Stimulated activated CD4-positive, alpha-beta T cell treated with anti-CD3 and anti-CD28 coated beads, Interleukin-1b, Interleukin-23, amount 100 ng/mL, for 24 hours (primary cell): Measurements from ENCODE around the gene SLC12A7.
"Not testable (repeated sequence)": the region's sequence is repeated elsewhere in the genome, so short reads cannot be mapped to it uniquely, and the experiment has no call there.

Experiments used
- DNase-seq, 4 experiments: peaks; one replicate each; pipeline ENCODE4 v3.0.0-alpha.2; 2020; ENCODE audit warnings: low read depth in 4 of 4, low spot score in 1 of 4

Gene SLC12A7

GRCh38 chr5:1098986-1099597 lies 12.8 kb downstream of the SLC12A7 start:
- DNase-seq = no peak

GRCh38 chr5:1097988-1098385 lies 13.9 kb downstream of the SLC12A7 start:
- not testable (repeated sequence) for DNase-seq

GRCh38 chr5:1097381-1097987 lies 14.4 kb downstream of the SLC12A7 start:
- DNase-seq = no peak

DNA sequence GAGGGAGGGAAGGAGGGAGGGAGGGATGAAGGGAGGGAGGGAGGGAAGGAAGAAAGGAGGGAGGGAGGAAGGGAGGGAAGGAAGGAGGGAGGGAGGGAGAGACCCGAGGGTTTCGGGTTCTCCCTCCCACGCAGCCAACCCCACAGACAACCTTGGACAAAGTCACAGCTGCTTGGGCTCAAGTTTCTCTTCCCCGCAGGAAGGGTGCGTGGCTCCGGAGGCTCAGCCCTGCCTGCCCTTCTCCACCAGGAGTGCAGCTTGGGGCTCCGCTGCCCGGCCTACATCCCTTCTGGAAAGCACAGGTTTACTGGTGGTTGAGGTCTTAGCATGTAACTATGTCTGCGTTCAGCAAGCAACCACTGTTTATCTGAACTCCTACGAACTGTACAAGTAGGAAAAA lies 15.0 kb downstream of the SLC12A7 start:
- DNase-seq = no peak

GRCh38 chr5:1095990-1096363 lies 15.9 kb downstream of the SLC12A7 start:
- DNase-seq = no peak

DNA sequence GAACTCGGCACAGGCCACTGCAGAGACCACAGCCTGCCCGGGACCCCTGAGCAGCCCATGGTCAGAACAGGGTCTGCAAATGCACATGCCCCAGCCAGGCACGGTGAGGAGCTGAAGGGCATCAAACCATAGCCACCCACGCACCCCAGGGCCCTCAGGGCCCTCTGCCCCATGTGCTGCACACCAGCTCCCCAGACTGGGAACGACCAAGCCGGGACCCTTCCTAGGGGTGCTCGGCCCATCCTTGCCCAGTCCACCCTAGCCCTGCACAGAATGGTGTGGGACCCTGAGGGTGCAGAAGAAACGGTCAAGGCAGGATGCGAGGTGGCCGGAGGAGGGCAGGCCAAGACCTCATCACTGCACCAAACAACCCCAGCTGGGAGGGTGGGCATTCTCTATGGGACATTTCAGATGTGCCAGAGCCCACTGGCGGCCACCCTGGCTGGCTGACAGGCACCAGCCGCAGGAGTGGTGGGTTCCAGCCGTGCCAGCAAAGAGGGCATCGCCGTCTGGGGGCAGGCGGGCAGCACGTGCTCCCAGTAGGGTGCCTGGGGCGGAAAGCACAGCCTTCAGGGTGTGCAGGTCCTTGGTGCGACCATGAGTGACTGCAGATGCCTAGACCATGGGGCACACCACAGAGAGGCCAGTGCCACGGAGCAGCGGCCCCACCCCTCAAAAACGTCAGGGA lies 16.4 kb downstream of the SLC12A7 start:
- no peak for DNase-seq

- no peak for DNase-seq
These were observed 17.1 kb downstream of the SLC12A7 start for GRCh38 chr5:1094670-1095190.

GRCh38 chr5:1093361-1093760 lies 18.5 kb downstream of the SLC12A7 start:
- no peak for DNase-seq

- DNase-seq = no peak
These were observed 19.7 kb downstream of the SLC12A7 start for GRCh38 chr5:1092122-1092521.

DNA sequence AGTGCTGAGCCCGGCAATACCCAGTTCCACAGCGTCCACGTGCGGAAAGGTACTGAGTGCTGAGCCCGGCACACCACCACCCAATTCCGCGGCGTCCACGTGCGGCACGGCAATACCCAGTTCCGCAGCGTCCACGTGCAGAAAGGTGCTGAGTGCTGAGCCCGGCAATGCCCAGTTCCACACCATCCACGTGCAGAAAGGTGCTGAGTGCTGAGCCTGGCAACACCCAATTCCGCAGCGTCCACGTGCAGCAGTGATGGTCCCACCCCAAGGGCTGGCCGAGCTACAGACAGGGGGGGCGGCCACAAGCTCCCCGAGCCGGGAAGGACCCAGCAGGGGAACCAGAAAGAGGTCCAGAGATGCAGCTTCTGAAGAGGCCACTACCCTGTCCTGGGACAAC lies 20.2 kb downstream of the SLC12A7 start:
- DNase-seq = no peak

DNA sequence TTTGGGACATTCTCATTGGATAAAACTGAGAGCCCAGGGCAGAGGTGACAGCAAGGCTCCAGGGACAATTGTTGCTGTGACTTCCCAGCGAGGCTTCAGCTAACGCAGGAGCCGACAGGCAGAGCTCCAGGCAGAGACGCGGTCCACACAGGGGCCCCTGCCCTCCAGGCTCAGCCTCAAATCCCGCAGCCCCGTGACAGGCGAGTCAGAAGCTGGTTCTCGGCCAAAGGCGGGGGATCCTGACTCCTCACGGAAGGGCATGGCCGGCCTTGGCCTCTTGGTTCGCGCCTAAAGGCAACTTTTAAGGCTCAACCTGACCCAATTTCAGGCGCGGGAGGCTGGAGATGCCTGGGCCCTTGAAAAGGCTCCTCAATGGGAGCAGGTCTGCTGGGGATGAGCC lies 21.3 kb downstream of the SLC12A7 start:
- no peak for DNase-seq

DNA sequence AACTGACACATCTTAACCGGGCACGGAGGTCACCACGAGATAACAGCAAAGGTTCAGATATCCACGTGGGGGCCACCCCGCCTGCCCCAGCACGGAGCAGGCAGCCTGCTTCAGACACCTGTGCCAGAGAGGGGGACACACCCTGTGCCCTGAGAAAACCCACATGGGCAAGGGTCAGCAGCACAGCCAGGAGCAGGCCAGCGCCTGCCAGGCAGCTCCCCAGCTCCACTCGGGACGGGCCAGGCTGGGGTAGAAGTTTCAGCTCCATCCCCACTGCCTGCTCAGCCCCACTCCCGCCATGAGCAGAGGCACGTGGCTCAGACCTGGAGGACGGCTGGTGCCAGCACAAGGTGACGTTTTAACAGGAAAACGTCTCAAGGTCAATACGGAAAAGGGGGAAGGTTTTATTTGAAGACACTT lies 22.2 kb downstream of the SLC12A7 start:
- no peak for DNase-seq

DNA sequence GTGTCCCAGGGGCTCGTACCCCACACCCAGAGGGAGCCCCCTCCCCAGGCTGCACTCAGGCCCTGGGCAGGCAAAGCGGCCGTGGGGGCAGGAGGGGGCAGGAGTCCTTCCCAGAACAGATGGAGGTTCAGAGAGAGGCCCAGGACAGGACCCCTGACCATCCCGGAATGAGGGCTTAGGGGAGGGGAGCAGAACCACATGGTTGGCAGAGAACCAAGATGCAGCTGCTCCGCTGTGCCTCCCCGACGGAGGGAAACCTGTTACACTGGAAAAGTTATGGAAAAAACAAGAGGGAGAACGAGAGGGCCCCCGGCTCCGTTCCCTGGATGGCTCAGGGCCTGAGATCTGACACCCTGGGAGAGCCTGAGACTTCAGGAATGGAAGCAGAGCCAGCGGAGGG lies 22.7 kb downstream of the SLC12A7 start:
- DNase-seq = no peak

DNA sequence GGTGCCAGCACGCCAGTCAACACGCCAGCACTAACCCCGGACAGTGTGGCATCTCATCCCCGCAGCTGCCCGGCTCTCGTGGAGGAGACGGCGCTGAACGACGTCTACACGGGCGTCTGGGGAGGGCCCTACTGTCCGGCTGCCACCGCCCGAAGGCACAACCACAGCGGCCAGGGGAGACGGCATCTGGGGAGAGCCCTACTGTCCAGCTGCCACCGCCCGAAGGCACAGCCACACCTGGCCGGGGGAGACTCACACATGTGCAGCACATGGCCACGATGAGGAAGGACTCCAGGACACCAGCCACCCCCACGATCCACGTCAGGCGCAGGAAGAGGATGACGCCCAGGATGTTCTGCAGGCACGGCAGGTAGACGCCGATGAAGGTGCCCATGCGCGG lies 23.1 kb downstream of the SLC12A7 start:
- DNase-seq = no peak

GRCh38 chr5:1088031-1088430 lies 23.8 kb downstream of the SLC12A7 start:
- DNase-seq = no peak

DNA sequence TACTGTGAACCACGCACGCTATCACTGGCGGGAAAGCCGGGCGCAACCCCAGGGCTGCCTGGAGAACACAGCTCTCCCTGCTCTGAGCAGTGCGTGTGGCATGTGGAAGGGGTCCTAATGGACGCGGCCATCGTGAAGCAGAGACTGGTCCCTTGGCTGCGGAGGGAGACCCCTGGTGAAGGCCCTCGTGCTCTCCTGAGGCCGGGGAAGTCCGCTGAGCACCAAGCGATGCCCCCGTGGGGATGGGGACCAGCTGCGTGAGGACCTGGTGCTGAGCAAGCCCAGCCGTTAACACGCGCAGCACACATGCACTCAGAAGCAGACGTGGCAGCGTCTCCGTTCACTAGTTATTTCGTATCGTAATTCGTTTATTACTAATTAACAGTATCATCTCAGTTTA lies 24.4 kb downstream of the SLC12A7 start:
- no peak for DNase-seq

DNA sequence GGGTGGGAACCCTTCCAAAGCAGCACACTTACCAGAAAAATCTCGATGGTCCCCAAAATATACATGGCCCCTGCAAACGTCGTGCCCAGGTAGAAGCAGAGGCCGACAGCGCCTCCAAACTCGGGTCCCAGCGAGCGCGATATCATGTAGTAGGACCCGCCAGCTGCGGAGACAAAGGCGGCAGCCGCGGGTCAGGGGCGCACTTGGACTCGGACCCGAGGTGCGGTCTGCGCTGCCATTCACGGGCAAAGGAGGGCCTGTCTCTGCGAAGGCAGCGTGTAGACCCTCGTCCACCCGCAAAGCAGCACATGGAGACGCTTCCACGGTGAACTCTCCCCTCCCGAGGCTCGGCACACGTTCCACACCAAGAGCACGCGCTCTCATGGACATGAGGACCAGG lies 25.0 kb downstream of the SLC12A7 start:
- no peak for DNase-seq

- DNase-seq = no peak
These were observed 25.7 kb downstream of the SLC12A7 start for GRCh38 chr5:1086137-1086536.

DNA sequence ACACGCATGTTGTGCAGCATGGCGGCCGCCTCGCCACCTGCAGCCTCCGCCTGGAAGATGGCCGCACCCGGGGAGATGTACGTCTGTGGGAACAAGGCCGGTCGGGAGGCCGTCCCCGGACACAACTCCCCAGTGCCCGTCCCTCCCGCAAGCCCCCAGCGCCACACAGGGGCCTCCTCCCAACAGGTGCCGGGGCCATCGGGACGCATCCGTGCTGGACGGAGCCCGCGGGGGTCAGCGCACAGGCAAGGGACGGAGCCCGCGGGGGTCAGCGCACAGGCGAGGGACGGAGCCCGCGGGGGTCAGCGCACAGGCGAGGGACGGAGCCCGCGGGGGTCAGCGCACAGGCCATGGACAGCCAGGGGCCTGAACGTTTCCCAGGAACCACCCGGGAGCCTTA lies 26.5 kb downstream of the SLC12A7 start:
- no peak for DNase-seq

DNA sequence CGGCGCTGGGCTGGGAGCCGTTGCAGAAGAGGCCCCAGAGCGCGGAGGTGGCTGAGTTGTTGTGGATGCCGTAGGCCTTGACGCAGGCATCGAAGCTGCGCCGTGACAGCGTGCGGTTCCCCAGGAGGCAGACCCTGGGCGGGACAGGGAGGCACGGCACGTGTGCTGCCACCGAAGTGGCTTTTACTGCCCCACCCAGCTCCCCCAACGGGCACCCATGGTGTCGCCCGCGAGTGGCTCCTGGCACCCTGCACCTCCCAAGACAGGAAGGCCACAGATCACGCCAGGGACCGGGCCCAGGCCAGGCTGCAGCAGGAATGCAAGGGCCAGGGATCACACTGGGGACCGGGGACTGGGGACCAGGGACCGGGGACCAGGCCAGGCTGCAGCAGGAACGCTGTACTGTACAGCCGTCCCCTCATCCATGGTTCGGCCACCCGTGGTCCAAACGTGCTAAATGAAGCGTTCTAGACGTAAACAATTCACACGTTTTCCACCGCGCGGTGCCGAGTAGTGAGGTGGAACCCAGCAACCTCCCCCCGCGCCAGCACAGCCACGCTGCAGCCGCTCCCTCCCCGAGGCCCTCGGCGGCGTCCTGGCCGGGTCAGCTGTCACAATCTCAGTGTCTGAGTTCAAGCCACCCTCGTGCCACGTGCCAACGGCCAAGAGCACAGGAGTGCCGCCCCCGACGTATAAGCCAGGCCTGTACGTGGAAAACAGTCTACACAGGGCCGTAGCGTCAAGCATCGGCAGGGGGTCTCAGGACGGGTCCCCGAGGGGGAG lies 27.8 kb downstream of the SLC12A7 start:
- no peak for DNase-seq

GRCh38 chr5:1083026-1083425 lies 28.8 kb downstream of the SLC12A7 start:
- not testable (repeated sequence) for DNase-seq

- no peak for DNase-seq
These were observed 30.3 kb downstream of the SLC12A7 start for GRCh38 chr5:1081519-1081918.
